ENCODE results near the gene CCT6B. TPM values are rescaled to one million over a fixed set of nuclear protein-coding genes. Genes with fewer than 3 reads are reported as not detected.

Gene CCT6B
- total and polyA plus RNA-seq, 9 of the 15 experiments (the other 6 are each of a cell fraction or from before 2014, with no cell fraction given) = 0.25 to 0.91 (median 0.58) TPM

DNA sequence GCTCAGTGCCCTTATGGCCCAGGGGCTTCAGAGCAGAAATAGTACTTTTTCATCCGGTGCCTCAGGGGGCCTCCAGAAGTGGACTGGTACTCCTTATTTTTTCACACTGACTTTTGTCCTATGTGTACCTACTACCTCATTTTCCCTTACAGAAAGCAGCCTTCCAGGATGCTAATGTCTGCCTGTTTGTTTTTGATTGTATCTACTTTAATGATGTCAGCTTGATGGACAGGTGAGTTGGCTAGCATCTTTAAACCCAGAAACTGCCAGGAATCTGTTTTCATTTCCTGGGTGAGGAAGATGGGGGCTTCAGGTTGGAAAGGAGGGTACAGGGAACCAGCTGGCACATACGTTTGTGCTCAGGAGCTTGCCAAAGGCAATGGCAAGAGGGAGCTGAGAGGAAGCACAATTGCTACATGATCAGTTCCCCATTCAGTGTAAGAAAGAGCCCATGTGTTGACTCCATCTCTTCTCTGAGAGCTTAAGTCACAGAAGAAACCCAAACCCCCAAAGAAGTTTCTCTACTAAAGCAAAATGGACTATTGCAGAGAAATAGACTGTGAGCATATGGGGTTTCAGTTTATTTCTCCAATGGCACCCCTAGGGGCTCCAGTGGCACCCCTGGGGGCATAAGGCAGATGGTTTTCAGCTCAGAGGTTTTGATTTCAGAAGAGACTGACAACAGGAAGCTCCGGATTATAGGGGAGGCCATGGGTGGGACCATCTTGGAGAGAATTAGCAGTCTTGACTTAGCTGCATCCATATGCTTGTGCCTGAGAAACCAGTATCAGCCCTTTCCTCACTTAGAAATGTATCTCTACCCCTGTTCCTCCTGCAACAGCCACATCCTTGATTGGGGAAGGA lies 35.4 kb upstream of the CCT6B start:
- Histone ChIP-seq H3K79me2 (ENCODE audit: control insufficient read depth, insufficient read depth, low read length) (no peaks in the 10 kb centered on the region), H3K36me3 (ENCODE audit: control insufficient read depth, insufficient read depth, low read length) (peaks cover 96% of the 10 kb centered on the region), H3K4me3 (no peak overlapping the region), H3K27me3 (ENCODE audit: control insufficient read depth in 2 of 2, insufficient read depth in 2 of 2, low read length in 2 of 2) (no peaks in the 10 kb centered on the region), H4K20me1 (replicated peaks; ENCODE audit: control insufficient read depth, insufficient read depth, low read length) (no peaks in the 10 kb centered on the region; the same call in 1 of the 2 replicates), H3K9me1 (ENCODE audit: control insufficient read depth, insufficient read depth, low read length) (no peaks in the 10 kb centered on the region), H3K9ac (ENCODE audit: insufficient read depth in 1 of 2, low read depth in 2 of 2, low read length in 2 of 2) (no peak overlapping the region), H3K4me2 (ENCODE audit: insufficient read depth, low read length) (no peak overlapping the region), H3K4me1 (replicated peaks in 1 of 2; ENCODE audit: control insufficient read depth in 2 of 2, insufficient read depth in 2 of 2, low read length in 2 of 2) (peaks cover 3 to 11% of the 10 kb centered on the region in 2 experiments; a peak in 3 of 5 replicates), H3K9me3 (replicated peaks; ENCODE audit: control insufficient read depth, insufficient read depth, low read depth, low read length) (no peaks in the 10 kb centered on the region), H2AFZ (ENCODE audit: low read depth, low read length) (no peak overlapping the region), H3K27ac (ENCODE audit: extremely low read depth, low read depth, low read length) (no peak overlapping the region)
- FAIRE-seq (no peak), DNase-seq (ENCODE audit: extremely low read depth in 1 of 4, low spot score in 3 of 4) (no peak), ATAC-seq (no peak)
- POLR2A ChIA-PET = interaction anchor here (0.8 to 1.5 kb wide), 4 partner anchors 8 to 123 kb away, joined by 3 to 7 read pairs (median 6); partner anchors contain the start of genes LIG3 and RAD51D
- CTCF ChIA-PET (ENCODE audit: low intra/inter-chr PET ratio) = interaction anchor here (2.9 kb wide), 1 partner anchor 123 kb away, joined by 49 read pairs; the partner anchor contains the start of genes FNDC8 and RAD51D
- 82% methylated on average over 3 of the region's 3 CpGs for WGBS (ENCODE audit: insufficient coverage, low coverage, missing lambda C conversion rate)
- TF ChIP-seq, protein P1, sequence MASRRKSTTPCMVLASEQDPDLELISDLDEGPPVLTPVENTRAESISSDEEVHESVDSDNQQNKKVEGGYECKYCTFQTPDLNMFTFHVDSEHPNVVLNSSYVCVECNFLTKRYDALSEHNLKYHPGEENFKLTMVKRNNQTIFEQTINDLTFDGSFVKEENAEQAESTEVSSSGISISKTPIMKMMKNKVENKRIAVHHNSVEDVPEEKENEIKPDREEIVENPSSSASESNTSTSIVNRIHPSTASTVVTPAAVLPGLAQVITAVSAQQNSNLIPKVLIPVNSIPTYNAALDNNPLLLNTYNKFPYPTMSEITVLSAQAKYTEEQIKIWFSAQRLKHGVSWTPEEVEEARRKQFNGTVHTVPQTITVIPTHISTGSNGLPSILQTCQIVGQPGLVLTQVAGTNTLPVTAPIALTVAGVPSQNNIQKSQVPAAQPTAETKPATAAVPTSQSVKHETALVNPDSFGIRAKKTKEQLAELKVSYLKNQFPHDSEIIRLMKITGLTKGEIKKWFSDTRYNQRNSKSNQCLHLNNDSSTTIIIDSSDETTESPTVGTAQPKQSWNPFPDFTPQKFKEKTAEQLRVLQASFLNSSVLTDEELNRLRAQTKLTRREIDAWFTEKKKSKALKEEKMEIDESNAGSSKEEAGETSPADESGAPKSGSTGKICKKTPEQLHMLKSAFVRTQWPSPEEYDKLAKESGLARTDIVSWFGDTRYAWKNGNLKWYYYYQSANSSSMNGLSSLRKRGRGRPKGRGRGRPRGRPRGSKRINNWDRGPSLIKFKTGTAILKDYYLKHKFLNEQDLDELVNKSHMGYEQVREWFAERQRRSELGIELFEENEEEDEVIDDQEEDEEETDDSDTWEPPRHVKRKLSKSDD (conservative IDR thresholded peaks at IDR 0.05; ENCODE audit: low read length) = no peak
- TF ChIP-seq SMARCC2 (IDR thresholded peaks at IDR 0.05; ENCODE audit: low read depth) (no peak), ZNF695 (CRISPR knock-in tag; IDR thresholded peaks at IDR 0.05) (no peak)
- TF ChIP-seq, protein P2, sequence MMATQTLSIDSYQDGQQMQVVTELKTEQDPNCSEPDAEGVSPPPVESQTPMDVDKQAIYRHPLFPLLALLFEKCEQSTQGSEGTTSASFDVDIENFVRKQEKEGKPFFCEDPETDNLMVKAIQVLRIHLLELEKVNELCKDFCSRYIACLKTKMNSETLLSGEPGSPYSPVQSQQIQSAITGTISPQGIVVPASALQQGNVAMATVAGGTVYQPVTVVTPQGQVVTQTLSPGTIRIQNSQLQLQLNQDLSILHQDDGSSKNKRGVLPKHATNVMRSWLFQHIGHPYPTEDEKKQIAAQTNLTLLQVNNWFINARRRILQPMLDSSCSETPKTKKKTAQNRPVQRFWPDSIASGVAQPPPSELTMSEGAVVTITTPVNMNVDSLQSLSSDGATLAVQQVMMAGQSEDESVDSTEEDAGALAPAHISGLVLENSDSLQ (IDR thresholded peaks at IDR 0.05) = 0 out of 2 replicates have a peak, but pooled peaks have one; percentile 7
- intact Hi-C loops (cut with micrococcal nuclease) = loop anchor here (5.0 kb wide), 1 partner anchor 91 kb away; no protein-coding TSS in a partner anchor
- BruUV-seq (replicated peaks) = no TSS peak
- in situ Hi-C loops (cut with MboI) = loop anchor here (5.0 kb wide), 2 partner anchors 96 to 126 kb away; partner anchors contain the start of gene FNDC8
